KBM-7 (cell line): Measurements from ENCODE around the gene TMEM101.
A peak's percentile ranks its signal among the peaks of the same experiment; 100 is the strongest.
"Not testable (repeated sequence)": the region's sequence is repeated elsewhere in the genome, so short reads cannot be mapped to it uniquely, and the experiment has no call there.

Source experiments
- DNase-seq: peaks from one replicate; pipeline ENCODE4 v3.0.0-alpha.2; 2015
- in situ Hi-C: fragments of 300-500 bp; cut with MboI; formaldehyde crosslinking; loops from 2 replicates; pipeline ENCODE4 v1.14.3; 2020; ENCODE audit warnings: low sequenced_read_pairs, low pct_unique_long_range_greater_than_20kb, mixed read lengths

Gene TMEM101

GRCh38 chr17:44004077-44004760 is 10.5 kb downstream of the TMEM101 start, which contains the start of gene NAGS:
Gene NAGS, plus strand, starts transcription at chr17:44004622. Its CDS starts 42 bp downstream, at chr17:44004664.
- in situ Hi-C loops = no loop called here
- no peak for DNase-seq

GRCh38 chr17:44002141-44002848 is 12.5 kb downstream of the TMEM101 start:
- no peak for DNase-seq
- in situ Hi-C loops = no loop called here

GRCh38 chr17:44001461-44001920 is 13.3 kb downstream of the TMEM101 start:
- in situ Hi-C loops = no loop called here
- no peak for DNase-seq

GRCh38 chr17:44000871-44001460 is 13.8 kb downstream of the TMEM101 start:
- no peak for DNase-seq
- in situ Hi-C loops = no loop called here

GRCh38 chr17:44000141-44000860 is 14.5 kb downstream of the TMEM101 start:
- no peak for DNase-seq
- in situ Hi-C loops = no loop called here

GRCh38 chr17:43999024-43999423 is 15.7 kb downstream of the TMEM101 start:
- no peak for DNase-seq
- in situ Hi-C loops = no loop called here

GRCh38 chr17:43998552-43998951 is 16.2 kb downstream of the TMEM101 start:
- in situ Hi-C loops = no loop called here
- DNase-seq = peak; percentile 61

GRCh38 chr17:43997180-43997579 is 17.6 kb downstream of the TMEM101 start:
- in situ Hi-C loops, DNase-seq: not testable (repeated sequence)

- DNase-seq = no peak
- in situ Hi-C loops = no loop called here
Measured at GRCh38 chr17:43995150-43995471, 19.7 kb downstream of the TMEM101 start.

GRCh38 chr17:43994272-43995149 is 20.3 kb downstream of the TMEM101 start:
- in situ Hi-C loops = no loop called here
- peak; percentile 63 for DNase-seq

- in situ Hi-C loops = no loop called here
- peak; percentile 53 for DNase-seq
Measured at GRCh38 chr17:43992641-43993040, 22.1 kb downstream of the TMEM101 start.

- in situ Hi-C loops = no loop called here
- no peak for DNase-seq
Measured at GRCh38 chr17:43988301-43988700, 26.5 kb downstream of the TMEM101 start.

- in situ Hi-C loops = no loop called here
- DNase-seq = no peak
Measured at GRCh38 chr17:43987131-43988021, 27.4 kb downstream of the TMEM101 start.

- in situ Hi-C loops = no loop called here
- no peak for DNase-seq
Measured at GRCh38 chr17:43986225-43986981, 28.4 kb downstream of the TMEM101 start.

GRCh38 chr17:43984521-43984920 is 30.2 kb downstream of the TMEM101 start:
- no peak for DNase-seq
- in situ Hi-C loops = no loop called here

GRCh38 chr17:43983515-43984411 is 31.0 kb downstream of the TMEM101 start:
- DNase-seq = peak; percentile 24

More at GRCh38 chr17:43983515-43984411, 31.0 kb downstream of the TMEM101 start:
- in situ Hi-C loops = no loop called here
